ENCODE measurements around the gene COPS8.

DNA sequence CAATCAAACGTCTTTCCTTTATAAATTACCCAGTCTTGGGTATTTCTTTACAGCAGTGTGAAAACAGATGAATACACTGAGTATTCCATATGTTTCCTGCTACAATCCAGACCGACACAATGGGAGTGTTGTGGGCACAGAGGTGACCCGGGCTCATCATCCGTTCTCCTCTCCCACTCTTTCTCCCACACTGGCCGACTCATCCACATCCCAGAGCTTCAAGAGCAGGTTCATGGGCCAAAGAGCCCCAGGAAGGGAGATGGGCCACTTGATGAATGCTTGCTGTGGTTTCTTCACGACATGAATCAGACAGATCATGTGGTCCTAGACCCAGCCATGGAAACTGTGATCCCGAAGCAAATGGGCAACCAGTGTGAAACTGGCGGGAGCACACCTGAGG lies 4.1 kb upstream of the COPS8 start:
- TF ChIP-seq, protein P1, sequence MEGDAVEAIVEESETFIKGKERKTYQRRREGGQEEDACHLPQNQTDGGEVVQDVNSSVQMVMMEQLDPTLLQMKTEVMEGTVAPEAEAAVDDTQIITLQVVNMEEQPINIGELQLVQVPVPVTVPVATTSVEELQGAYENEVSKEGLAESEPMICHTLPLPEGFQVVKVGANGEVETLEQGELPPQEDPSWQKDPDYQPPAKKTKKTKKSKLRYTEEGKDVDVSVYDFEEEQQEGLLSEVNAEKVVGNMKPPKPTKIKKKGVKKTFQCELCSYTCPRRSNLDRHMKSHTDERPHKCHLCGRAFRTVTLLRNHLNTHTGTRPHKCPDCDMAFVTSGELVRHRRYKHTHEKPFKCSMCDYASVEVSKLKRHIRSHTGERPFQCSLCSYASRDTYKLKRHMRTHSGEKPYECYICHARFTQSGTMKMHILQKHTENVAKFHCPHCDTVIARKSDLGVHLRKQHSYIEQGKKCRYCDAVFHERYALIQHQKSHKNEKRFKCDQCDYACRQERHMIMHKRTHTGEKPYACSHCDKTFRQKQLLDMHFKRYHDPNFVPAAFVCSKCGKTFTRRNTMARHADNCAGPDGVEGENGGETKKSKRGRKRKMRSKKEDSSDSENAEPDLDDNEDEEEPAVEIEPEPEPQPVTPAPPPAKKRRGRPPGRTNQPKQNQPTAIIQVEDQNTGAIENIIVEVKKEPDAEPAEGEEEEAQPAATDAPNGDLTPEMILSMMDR (IDR thresholded peaks at IDR 0.05; ENCODE audit: insufficient read depth, low read depth, low read length) = no peak
- no peak for TF ChIP-seq EZH2 (IDR thresholded peaks at IDR 0.05; ENCODE audit: insufficient read depth, low read length)
